Neural cell (in vitro differentiated cells): ENCODE measurements around the gene BEX3. TPM values are rescaled to one million over a fixed set of nuclear protein-coding genes. Genes with fewer than 3 reads are reported as not detected.

Experiments used
- H2AFZ ChIP-seq: fragments of 200-600, 300-800 bp; sonication (generic), shearing (Covaris generic); 2 replicates; pipeline ENCODE4 v1.6.0; 2014; ENCODE audit warnings: low read depth, mild to moderate bottlenecking, antibody characterized with exemption, low read length, moderate library complexity
- H3F3A ChIP-seq: fragments of 200-600 bp; shearing (Covaris generic); 2 replicates; pipeline ENCODE4 v1.6.1; 2016; ENCODE audit warnings: mild to moderate bottlenecking, moderate library complexity, mixed read lengths, antibody characterized with exemption, low read length; ENCODE audit not compliant: insufficient read depth, poor library complexity, severe bottlenecking
- H3K27ac ChIP-seq: fragments of 200-600, 300-800 bp; sonication (generic), shearing (Covaris generic); 2 replicates; pipeline ENCODE4 v1.5.1; 2014; ENCODE audit warnings: mild to moderate bottlenecking, low read length, moderate library complexity
- H3K27me3 ChIP-seq: fragments of 300-800, 200-600 bp; sonication (generic), shearing (Covaris generic); 2 replicates; pipeline ENCODE4 v1.6.0; 2014; ENCODE audit warnings: mild to moderate bottlenecking, low read depth, low read length, moderate library complexity; ENCODE audit not compliant: insufficient read depth
- H3K36me3 ChIP-seq: fragments of 300-800, 200-600 bp; sonication (generic), shearing (Covaris generic); 2 replicates; pipeline ENCODE4 v1.5.1; 2014; ENCODE audit warnings: mild to moderate bottlenecking, antibody characterized with exemption, low read length, moderate library complexity; ENCODE audit not compliant: insufficient read depth
- H3K4me2 ChIP-seq: fragments of 300-800, 200-600 bp; sonication (generic), shearing (Covaris generic); 2 replicates; pipeline ENCODE4 v1.6.0; 2014; ENCODE audit warnings: mild to moderate bottlenecking, low read length
- H3K4me3 ChIP-seq: fragments of 300-800, 200-600 bp; sonication (generic), shearing (Covaris generic); 2 replicates; pipeline ENCODE4 v1.5.1; 2014; ENCODE audit warnings: mild to moderate bottlenecking, low read length, moderate library complexity
- H3K79me2 ChIP-seq: fragments of 200-600 bp; shearing (Covaris generic); replicated peaks from 2 replicates; pipeline ENCODE4 v1.6.0; 2014; ENCODE audit warnings: mild to moderate bottlenecking, low read length, moderate library complexity; ENCODE audit not compliant: insufficient read depth
- H3K9ac ChIP-seq: fragments of 300-800, 200-600 bp; sonication (generic), shearing (Covaris generic); 2 replicates; pipeline ENCODE4 v1.6.1; 2016; ENCODE audit warnings: mild to moderate bottlenecking, low read length, mixed read lengths
- H3K9me2 ChIP-seq: fragments of 200-600 bp; shearing (Covaris generic); 2 replicates; pipeline ENCODE4 v1.6.1; 2016; ENCODE audit warnings: mild to moderate bottlenecking, low read length, mixed read lengths; ENCODE audit not compliant: insufficient read depth
- H3K9me3 ChIP-seq: fragments of 200-600, 300-800 bp; sonication (generic), shearing (Covaris generic); 2 replicates; pipeline ENCODE4 v1.6.1; 2016; ENCODE audit warnings: mild to moderate bottlenecking, mixed run types, low read length, moderate library complexity, mixed read lengths
- H4K20me1 ChIP-seq: fragments of 200-600 bp; shearing (Covaris generic); 2 replicates; pipeline ENCODE4 v1.6.1; 2016; ENCODE audit warnings: mild to moderate bottlenecking, mixed run types; ENCODE audit not compliant: insufficient read depth
- EP300 ChIP-seq: fragments of 450-650 bp; conservative IDR thresholded peaks from 2 replicates; pipeline ENCODE4 v1.6.1; 2014; ENCODE audit warnings: antibody characterized with exemption, mild to moderate bottlenecking, moderate library complexity; ENCODE audit not compliant: poor library complexity, severe bottlenecking
- MXI1 ChIP-seq: fragments of 450-650 bp; conservative IDR thresholded peaks from 2 replicates; pipeline ENCODE4 v1.6.1; 2014; ENCODE audit warnings: antibody characterized with exemption, mild to moderate bottlenecking; ENCODE audit not compliant: poor library complexity, severe bottlenecking
- POLR2AphosphoS5 ChIP-seq: IDR thresholded peaks from 2 replicates; pipeline ENCODE4 v1.6.1; 2012
- SMC3 ChIP-seq: fragments of 450-650 bp; conservative IDR thresholded peaks from 2 replicates; pipeline ENCODE4 v1.6.1; 2014; ENCODE audit warnings: antibody characterized with exemption, mild to moderate bottlenecking, moderate library complexity; ENCODE audit not compliant: poor library complexity
- TAF1 ChIP-seq: IDR thresholded peaks from 2 replicates; pipeline ENCODE4 v1.6.1; 2012; ENCODE audit warnings: low read depth
- polyA plus RNA-seq: library from polyadenylated mRNA; depleted of rRNA; stranded (reverse); fragments of >200 nt; gene quantifications from 2 replicates; pipeline ENCODE4 v1.2.3, GENCODE V29; 2014
- TF ChIP-seq, protein P1 (sequence below): fragments of 450-650 bp; IDR thresholded peaks from 2 replicates; pipeline ENCODE4 v1.5.1; 2014; ENCODE audit warnings: antibody characterized with exemption, mild to moderate bottlenecking, moderate library complexity; ENCODE audit not compliant: poor library complexity, severe bottlenecking
- TF ChIP-seq, protein P2 (sequence below): IDR thresholded peaks from 2 replicates; pipeline ENCODE4 v1.6.1; 2012; ENCODE audit warnings: borderline replicate concordance

BEX3 gene
- polyA plus RNA-seq, 1 donor from 2014 or later = 991 TPM

DNA sequence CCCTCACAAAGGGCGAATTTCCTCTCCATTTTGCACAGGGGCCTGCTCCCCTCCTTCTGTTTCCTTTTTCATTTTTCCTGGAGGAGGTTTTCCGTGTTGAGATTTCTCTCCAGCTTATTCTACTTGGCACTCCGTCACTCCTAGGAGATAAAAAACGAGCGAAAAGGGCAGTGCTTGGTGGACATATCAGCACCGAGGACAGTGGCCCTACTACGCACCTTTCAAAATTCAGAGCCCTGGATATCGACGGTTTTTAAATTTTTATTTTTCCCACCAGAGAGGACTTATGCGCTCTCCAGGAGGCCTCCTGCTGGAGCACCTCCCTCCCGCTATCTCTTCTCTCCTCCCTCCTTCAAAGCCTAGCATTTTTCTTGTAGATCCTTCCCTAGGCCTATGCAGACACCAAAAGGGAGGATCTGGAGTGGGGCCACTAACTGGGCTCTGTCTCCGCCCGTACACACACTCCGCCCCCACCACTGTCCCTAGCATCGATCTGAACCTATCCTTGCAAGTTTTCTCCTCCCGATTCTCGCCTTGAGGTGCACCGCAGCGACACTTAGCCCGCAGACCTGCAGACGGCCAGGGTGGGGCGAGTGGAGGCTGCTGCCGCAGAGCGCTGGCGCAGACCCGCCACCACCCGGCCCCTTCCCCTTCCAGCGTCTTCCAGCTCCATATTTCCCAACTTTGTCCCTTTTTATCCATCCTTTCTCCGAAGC, 28.5 kb upstream of the BEX3 start:
- Histone ChIP-seq H2AFZ (no peak overlapping the region), H3K27me3 (no peaks in the 10 kb centered on the region), H3K9me2 (no peaks in the 10 kb centered on the region), H3K4me2 (no peak overlapping the region), H3F3A (no peaks in the 10 kb centered on the region), H3K4me3 (no peak overlapping the region), H3K9ac (no peak overlapping the region), H3K9me3 (no peaks in the 10 kb centered on the region), H3K36me3 (no peaks in the 10 kb centered on the region), H3K79me2 (no peaks in the 10 kb centered on the region), H3K27ac (no peak overlapping the region), H4K20me1 (no peaks in the 10 kb centered on the region)
- TF ChIP-seq SMC3 = no peak
- TF ChIP-seq TAF1 = no peak

DNA sequence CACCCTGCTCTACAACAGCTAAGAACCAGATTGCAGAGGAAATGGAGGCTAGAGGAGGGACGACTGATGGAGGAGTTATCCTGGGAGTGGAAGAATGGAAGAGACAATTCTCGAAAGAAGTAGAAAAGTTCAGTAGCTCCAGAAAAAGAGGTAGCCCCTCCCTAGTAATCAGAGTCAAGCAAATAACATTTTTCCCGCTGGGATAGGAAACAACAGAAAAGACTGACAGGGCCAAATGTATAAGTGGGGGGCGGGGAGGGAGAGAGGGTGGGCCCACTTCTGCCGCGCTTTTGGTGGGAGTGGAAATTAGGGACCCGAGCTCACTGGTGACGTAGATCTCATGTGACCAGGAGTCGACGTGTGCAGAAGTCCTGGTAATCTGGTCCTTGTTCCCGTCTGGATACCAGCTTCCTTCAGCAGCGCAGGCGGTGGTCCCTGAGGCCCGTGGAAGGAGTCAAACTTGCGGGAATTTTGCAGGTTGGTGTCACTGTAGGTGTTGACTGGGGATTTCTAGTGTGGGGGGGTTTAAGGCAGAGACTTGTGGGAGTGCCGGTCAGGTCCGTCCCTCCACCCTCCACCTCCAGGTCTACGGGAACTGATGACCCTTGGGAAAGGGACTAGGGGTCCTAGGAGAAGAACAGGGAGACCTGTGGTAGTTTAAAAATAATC, 20.1 kb upstream of the BEX3 start, which contains the start of gene TCEAL9:
Gene TCEAL9, plus strand, starts transcription at position 377 of the 669 bp plus-strand sequence. CDS start 1,179 bp downstream, outside the sequence.
- Histone ChIP-seq H2AFZ (peak within 1 kb of the TSS; percentile 4), H3K4me2 (peak within 1 kb of the TSS; percentile 73), H4K20me1 (no peaks in the 10 kb centered on the region), H3K27ac (peak within 1 kb of the TSS; percentile 84), H3K4me3 (peak within 1 kb of the TSS; percentile 79), H3K9me2 (no peaks in the 10 kb centered on the region), H3K79me2 (peaks cover 4% of the 10 kb centered on the region), H3K9ac (peak within 1 kb of the TSS; percentile 90), H3K9me3 (no peaks in the 10 kb centered on the region), H3F3A (no peaks in the 10 kb centered on the region), H3K36me3 (no peaks in the 10 kb centered on the region), H3K27me3 (no peaks in the 10 kb centered on the region)
- TF ChIP-seq MXI1 = peak; percentile 29
- TF ChIP-seq, protein P1, sequence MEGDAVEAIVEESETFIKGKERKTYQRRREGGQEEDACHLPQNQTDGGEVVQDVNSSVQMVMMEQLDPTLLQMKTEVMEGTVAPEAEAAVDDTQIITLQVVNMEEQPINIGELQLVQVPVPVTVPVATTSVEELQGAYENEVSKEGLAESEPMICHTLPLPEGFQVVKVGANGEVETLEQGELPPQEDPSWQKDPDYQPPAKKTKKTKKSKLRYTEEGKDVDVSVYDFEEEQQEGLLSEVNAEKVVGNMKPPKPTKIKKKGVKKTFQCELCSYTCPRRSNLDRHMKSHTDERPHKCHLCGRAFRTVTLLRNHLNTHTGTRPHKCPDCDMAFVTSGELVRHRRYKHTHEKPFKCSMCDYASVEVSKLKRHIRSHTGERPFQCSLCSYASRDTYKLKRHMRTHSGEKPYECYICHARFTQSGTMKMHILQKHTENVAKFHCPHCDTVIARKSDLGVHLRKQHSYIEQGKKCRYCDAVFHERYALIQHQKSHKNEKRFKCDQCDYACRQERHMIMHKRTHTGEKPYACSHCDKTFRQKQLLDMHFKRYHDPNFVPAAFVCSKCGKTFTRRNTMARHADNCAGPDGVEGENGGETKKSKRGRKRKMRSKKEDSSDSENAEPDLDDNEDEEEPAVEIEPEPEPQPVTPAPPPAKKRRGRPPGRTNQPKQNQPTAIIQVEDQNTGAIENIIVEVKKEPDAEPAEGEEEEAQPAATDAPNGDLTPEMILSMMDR = no peak
- TF ChIP-seq EP300 = no peak
- peak; percentile 32 for TF ChIP-seq TAF1
- TF ChIP-seq SMC3 = no peak
- TF ChIP-seq POLR2AphosphoS5 = peak; percentile 94
- TF ChIP-seq, protein P2, sequence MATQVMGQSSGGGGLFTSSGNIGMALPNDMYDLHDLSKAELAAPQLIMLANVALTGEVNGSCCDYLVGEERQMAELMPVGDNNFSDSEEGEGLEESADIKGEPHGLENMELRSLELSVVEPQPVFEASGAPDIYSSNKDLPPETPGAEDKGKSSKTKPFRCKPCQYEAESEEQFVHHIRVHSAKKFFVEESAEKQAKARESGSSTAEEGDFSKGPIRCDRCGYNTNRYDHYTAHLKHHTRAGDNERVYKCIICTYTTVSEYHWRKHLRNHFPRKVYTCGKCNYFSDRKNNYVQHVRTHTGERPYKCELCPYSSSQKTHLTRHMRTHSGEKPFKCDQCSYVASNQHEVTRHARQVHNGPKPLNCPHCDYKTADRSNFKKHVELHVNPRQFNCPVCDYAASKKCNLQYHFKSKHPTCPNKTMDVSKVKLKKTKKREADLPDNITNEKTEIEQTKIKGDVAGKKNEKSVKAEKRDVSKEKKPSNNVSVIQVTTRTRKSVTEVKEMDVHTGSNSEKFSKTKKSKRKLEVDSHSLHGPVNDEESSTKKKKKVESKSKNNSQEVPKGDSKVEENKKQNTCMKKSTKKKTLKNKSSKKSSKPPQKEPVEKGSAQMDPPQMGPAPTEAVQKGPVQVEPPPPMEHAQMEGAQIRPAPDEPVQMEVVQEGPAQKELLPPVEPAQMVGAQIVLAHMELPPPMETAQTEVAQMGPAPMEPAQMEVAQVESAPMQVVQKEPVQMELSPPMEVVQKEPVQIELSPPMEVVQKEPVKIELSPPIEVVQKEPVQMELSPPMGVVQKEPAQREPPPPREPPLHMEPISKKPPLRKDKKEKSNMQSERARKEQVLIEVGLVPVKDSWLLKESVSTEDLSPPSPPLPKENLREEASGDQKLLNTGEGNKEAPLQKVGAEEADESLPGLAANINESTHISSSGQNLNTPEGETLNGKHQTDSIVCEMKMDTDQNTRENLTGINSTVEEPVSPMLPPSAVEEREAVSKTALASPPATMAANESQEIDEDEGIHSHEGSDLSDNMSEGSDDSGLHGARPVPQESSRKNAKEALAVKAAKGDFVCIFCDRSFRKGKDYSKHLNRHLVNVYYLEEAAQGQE = peak; percentile 80
